Measurements from ENCODE around the gene EXTL2. TPM values are rescaled to one million over a fixed set of nuclear protein-coding genes. Genes with fewer than 3 reads are reported as not detected.

EXTL2 gene
- total RNA-seq, 1 experiment from 2014 or later: 20.2 TPM

DNA sequence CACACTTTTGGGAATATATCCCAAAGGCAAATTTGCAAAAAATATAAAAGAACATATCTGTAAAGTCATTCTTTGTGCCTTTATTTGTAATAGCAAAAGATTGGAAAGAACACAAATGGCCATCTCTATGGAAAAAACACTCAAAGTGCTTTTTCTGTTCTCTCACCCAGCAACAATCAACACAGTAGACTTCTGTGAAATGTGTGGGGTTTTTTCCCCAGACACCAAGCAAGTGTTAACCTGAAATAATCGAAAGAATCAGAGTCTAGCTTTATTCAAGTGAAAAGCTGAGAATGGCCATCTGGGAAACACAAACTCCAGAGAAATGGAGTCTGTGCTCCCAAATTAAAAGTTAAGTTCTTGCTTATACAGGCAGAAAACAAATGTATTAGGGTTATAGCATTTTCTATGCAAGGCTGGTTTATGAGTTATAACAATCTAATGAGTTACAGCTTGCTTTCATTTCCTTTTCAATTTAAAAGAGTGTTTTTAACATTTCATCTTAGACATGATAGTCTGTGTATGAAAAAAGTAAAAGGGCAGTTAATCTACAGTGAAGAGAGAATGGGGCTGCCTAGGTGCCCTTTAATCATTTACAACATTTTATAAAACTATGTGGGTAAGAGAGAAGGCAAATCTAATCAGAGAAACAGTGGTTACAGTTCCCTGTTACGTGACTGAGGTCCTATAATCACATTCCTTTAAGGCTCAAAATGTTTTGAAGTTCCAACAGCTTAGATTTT, 47.8 kb upstream of the EXTL2 start:
- BruUV-seq (replicated peaks): no TSS peak
- no peak for TF ChIP-seq EZH2 (IDR thresholded peaks at IDR 0.05; ENCODE audit: low read depth)
- TF ChIP-seq, protein P1, sequence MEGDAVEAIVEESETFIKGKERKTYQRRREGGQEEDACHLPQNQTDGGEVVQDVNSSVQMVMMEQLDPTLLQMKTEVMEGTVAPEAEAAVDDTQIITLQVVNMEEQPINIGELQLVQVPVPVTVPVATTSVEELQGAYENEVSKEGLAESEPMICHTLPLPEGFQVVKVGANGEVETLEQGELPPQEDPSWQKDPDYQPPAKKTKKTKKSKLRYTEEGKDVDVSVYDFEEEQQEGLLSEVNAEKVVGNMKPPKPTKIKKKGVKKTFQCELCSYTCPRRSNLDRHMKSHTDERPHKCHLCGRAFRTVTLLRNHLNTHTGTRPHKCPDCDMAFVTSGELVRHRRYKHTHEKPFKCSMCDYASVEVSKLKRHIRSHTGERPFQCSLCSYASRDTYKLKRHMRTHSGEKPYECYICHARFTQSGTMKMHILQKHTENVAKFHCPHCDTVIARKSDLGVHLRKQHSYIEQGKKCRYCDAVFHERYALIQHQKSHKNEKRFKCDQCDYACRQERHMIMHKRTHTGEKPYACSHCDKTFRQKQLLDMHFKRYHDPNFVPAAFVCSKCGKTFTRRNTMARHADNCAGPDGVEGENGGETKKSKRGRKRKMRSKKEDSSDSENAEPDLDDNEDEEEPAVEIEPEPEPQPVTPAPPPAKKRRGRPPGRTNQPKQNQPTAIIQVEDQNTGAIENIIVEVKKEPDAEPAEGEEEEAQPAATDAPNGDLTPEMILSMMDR (conservative IDR thresholded peaks at IDR 0.05): no peak
- DNase-seq: no peak
- Histone ChIP-seq H3K4me1 (replicated peaks; ENCODE audit: insufficient read depth) (peaks cover 5% of the 10 kb centered on the region; the same call in 1 of the 2 replicates), H3K9me2 (ENCODE audit: insufficient read depth) (peaks cover 3% of the 10 kb centered on the region; the same call in 1 of the 2 replicates), H3K4me2 (no peak overlapping the region), H3K27me3 (ENCODE audit: insufficient read depth, low read depth) (no peaks in the 10 kb centered on the region), H3K36me3 (ENCODE audit: low read depth) (peaks cover 36% of the 10 kb centered on the region), H3F3A (ENCODE audit: insufficient read depth, low read depth) (no peaks in the 10 kb centered on the region; the same call in 1 of the 2 replicates), H3K79me2 (ENCODE audit: low read depth) (peaks cover 18% of the 10 kb centered on the region; the same call in 1 of the 2 replicates), H3K4me3 (no peak overlapping the region), H2AFZ (no peak overlapping the region), H4K20me1 (ENCODE audit: insufficient read depth) (peaks cover 5% of the 10 kb centered on the region; the same call in 1 of the 2 replicates), H3K9me3 (ENCODE audit: insufficient read depth, low read depth) (no peaks in the 10 kb centered on the region), H3K27ac (no peak overlapping the region; the same call in 1 of the 2 replicates)
- ChIA-PET CTCF (no interaction called here), POLR2A (ENCODE audit: unreplicated experiment) (interaction anchor here (0.7 kb wide), 1 partner anchor 249 kb away, joined by 4 read pairs; no protein-coding TSS in a partner anchor)
- intact Hi-C loops (cut with micrococcal nuclease; ENCODE audit: unreplicated experiment): no loop called here

DNA sequence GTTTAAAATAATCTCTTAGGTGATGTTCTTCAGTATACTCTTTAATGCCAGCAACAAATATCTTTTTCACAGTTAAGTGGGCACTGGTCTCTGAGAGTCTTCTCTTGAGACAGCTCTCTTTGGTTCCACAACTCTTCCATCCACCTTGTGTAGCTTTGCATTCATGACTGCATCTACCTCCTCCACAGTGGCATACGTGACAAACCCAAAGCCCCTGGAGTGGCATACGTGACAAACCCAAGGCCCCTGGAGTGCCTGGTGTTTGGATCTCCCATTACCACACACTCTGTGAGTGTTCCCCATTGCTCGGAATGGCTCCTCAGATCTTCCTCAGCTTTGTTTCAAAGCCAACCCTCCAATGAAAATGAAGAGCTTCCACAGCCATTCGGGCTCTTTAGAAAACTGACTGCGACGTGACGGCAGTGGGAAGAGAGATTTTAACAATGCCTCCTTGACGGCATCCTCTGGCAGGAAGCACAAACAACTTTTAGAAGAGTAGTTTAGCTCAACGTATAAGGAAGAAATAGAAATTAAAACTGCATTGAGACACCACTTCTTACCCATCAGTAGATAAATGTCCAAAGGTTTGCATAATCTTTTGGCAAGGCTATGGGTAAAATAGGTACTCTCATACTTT, 47.1 kb upstream of the EXTL2 start:
- Histone ChIP-seq H3K36me3 (ENCODE audit: low read depth) (peaks cover 36% of the 10 kb centered on the region), H3K4me1 (replicated peaks; ENCODE audit: insufficient read depth) (peaks cover 5% of the 10 kb centered on the region; the same call in 1 of the 2 replicates), H3K27ac (no peak overlapping the region), H3K9me2 (ENCODE audit: insufficient read depth) (peaks cover 3% of the 10 kb centered on the region; the same call in 1 of the 2 replicates), H3F3A (ENCODE audit: insufficient read depth, low read depth) (no peaks in the 10 kb centered on the region; the same call in 1 of the 2 replicates), H2AFZ (no peak overlapping the region), H3K79me2 (ENCODE audit: low read depth) (peaks cover 10% of the 10 kb centered on the region; the same call in 1 of the 2 replicates), H3K27me3 (ENCODE audit: insufficient read depth, low read depth) (no peaks in the 10 kb centered on the region), H3K4me3 (no peak overlapping the region), H3K4me2 (no peak overlapping the region), H4K20me1 (ENCODE audit: insufficient read depth) (peaks cover 3% of the 10 kb centered on the region; the same call in 1 of the 2 replicates), H3K9me3 (ENCODE audit: insufficient read depth, low read depth) (no peaks in the 10 kb centered on the region)
- POLR2A ChIA-PET (ENCODE audit: unreplicated experiment): no interaction called here
- no TSS peak for BruUV-seq (replicated peaks)
- DNase-seq: no peak
- intact Hi-C loops (cut with micrococcal nuclease; ENCODE audit: unreplicated experiment): no loop called here
- TF ChIP-seq EZH2 (IDR thresholded peaks at IDR 0.05; ENCODE audit: low read depth): no peak
- TF ChIP-seq, protein P1 (conservative IDR thresholded peaks at IDR 0.05): no peak
- CTCF ChIA-PET: no interaction called here

DNA sequence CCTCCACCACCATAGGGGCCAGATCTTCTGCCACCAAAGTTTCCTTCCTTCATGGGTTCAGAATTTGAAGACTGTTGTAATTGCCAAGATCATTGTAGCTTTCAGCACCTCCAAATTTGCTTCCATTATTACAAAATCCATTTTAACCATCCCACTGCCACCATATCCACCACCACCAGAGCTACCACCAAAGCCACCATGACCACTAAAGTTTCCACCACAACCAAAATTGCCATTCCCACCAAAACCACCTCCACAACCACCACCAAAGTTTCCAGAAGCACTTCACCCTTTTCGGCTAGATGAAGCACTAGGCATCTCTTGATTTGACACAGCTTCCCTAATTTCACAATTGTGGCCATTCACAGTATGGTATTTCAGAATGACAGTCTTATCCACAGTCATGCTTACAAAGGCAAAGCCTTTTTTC, 46.5 kb upstream of the EXTL2 start:
- CTCF ChIA-PET: no interaction called here
- no peaks in the 10 kb centered on the region for H3K9me3 ChIP-seq (ENCODE audit: insufficient read depth, low read depth)
- peaks cover 3% of the 10 kb centered on the region; the same call in 1 of the 2 replicates for H4K20me1 ChIP-seq (ENCODE audit: insufficient read depth)
- no peak overlapping the region for H3K4me3 ChIP-seq
- H3K27me3 ChIP-seq (ENCODE audit: insufficient read depth, low read depth): no peaks in the 10 kb centered on the region
- POLR2A ChIA-PET (ENCODE audit: unreplicated experiment): no interaction called here
- H3K4me1 ChIP-seq (replicated peaks; ENCODE audit: insufficient read depth): peaks cover 5% of the 10 kb centered on the region; the same call in 1 of the 2 replicates
- TF ChIP-seq, protein P1 (conservative IDR thresholded peaks at IDR 0.05): no peak
- no peak for TF ChIP-seq EZH2 (IDR thresholded peaks at IDR 0.05; ENCODE audit: low read depth)
- H2AFZ ChIP-seq: no peak overlapping the region
- no peak overlapping the region for H3K27ac ChIP-seq
- H3K79me2 ChIP-seq (ENCODE audit: low read depth): 0 out of 2 replicates have a peak, but pooled peaks cover 6% of the 10 kb centered on the region
- peaks cover 36% of the 10 kb centered on the region for H3K36me3 ChIP-seq (ENCODE audit: low read depth)
- H3K9me2 ChIP-seq (ENCODE audit: insufficient read depth): peaks cover 3% of the 10 kb centered on the region; the same call in 1 of the 2 replicates
- peak in 1 of 2 experiments; percentile 21 for DNase-seq
- no TSS peak for BruUV-seq (replicated peaks)
- H3K4me2 ChIP-seq: no peak overlapping the region
- intact Hi-C loops (cut with micrococcal nuclease; ENCODE audit: unreplicated experiment): no loop called here
- no peaks in the 10 kb centered on the region; the same call in 1 of the 2 replicates for H3F3A ChIP-seq (ENCODE audit: insufficient read depth, low read depth)
